ENCODE results near the gene PREB.
"Not testable (repeated sequence)": the region's sequence is repeated elsewhere in the genome, so short reads cannot be mapped to it uniquely, and the experiment has no call there.

Gene PREB

DNA sequence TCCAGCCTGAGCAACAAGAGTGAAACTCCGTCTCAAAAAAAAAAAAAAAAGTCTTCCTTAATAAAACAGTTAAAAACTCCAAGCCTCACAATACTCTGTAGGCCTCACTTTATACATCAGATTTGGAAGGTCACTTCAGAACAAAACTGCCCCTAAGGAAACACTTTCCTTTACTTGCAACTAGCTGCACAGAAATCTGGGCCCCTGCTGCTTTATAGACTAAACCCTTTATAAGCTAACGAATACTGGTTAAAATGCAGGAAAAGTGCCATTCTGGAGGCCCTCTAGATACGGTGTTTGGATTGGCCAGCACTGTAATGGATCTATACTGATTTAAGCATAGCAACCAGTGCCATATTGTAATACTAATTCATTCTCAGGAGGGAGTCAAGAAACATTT is 9.3 kb downstream of the PREB start:
- DNase-seq (ENCODE audit: low read depth), result no peak

DNA sequence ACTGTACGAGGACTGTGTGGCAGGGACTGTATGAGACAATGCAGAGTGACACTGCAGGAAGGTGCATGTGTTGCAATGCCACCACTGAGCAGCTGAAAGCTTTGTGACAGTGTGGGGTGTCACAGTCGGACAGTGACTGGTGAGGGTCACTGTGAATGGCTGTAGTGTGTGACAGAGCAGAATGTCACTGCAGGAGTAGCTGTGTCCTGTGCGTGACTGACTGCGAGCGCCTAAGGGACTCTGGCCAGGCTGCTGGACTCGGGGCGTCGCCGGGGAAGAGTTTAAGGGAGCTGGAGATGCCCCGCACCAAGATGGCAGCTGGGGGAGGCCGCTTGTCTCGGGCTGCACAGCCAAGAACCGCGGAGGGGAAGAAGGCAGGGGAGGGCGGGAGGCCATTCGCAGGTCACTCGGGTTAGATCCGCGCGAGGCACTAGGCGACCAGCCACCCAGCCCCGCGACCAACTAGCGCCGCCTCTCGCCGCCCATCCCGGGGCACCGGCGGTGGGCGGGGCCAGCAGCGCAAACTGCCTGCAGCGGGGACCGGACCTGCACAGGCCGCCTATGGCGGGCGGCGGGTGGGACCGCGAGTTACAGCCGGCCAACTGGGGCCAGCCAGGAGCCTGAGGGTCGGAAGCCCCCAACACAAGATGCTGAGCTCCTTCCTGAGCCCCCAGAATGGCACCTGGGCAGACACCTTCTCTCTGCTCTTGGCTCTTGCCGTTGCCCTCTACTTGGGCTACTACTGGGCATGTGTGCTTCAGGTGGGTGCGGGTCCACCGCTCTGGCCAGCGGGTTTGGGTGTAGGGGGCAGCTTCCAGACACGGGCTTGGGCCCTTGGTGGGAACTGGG is 10.9 kb downstream of the PREB start, which contains the start of gene ABHD1:
Gene ABHD1 (plus strand): TSS at position 514 of the 849 bp plus-strand sequence. CDS start 134 bp downstream, at position 648.
- DNase-seq (ENCODE audit: low read depth), result no peak

DNA sequence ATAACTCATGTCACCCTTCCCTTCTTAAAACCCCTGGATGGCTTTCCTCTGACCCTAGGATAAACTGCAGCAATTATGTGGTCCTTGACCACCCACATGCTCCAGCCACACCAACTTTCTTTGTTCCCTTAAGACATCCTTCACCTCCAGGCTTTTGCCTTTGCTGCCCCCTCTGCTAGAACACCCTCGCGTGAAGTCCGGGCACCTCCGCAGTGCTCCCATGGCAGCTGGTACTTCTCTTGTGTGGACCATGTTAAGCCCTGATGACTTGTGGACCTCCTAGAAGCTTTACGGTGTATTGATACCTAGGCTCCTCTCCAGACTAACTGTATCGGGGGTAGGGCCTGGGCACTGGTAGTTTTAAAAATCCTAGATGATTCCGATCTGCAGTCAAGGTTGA is 11.6 kb downstream of the PREB start:
- DNase-seq (ENCODE audit: low read depth), result no peak

DNA sequence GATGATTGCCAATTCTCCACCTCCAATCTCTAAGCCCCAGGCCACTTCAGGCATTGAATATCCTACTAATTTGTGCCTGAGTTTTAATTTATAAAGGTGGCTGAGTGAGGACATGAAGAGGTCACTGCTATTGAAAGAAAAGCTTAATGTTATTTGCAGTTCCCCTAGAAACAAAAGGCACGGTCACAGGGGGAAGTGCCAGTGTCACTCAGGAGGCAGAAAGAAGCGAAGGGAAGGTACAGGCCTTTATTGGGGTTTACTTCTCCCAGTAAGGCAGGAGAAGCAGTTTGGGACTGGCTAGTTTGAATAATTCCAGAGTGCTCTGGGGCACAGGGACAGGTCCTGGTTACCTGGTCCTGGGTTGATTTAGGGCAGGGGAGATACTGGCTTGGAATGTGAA is 12.5 kb downstream of the PREB start:
- DNase-seq (ENCODE audit: low read depth), result no peak

DNA sequence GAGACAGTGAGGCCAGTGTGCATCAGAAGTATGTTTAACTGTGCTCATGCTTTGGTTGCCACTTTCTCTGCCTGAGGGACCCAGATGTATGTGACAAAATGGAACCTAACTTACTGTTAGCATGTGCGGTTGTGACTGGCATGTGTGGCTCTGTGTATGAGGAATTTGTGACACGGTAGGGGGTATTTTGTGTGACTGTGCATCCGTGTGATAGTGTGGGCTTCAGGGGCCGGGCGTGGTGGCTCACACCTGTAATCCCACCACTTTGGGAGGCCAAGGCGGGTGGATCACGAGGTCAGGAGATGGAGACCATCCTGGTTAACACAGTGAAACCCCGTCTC is 15.1 kb downstream of the PREB start:
- DNase-seq (ENCODE audit: low read depth), result not testable (repeated sequence)

DNA sequence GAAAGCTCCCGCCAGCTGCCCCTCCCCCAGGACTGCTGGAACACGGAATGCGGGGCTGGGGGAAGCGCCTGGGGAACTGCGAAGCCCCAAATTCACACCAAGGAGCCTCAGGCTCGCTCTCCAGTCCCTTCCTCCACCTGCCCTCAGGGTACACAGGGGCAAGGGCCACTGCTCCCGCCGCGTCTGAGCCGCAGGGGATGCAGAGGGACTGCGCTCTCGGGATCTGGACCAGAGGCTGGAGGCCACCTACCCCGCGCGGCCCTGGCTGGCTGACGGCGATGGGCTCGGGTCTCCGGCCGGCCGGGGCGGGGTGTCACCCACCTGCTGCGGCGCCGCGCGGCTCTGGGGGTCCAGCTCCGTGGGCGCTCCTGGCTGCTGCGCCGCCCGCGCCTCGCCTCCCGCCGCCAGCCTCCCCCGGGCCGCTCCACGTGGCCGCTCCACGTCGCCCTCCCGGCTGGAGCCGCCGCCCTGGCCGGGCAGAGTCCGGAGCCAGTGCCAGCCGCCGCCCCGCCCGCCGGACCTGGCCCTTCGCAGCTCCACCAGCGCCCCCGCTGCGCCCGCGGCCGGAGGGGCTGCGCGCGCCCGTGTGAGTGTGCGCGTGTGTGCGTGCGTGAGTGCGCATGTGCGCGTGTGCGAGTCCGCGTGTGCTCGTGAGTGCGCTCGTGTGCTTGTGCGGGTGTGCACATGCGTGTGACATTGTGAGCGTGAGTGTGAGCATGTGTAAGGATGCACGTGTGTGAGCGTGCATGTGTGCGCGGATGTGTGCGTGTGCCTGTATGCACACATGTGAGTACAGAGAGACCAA is 15.7 kb downstream of the PREB start, which contains the start of gene CGREF1:
Gene CGREF1 (minus strand): TSS at position 604 of the 805 bp plus-strand sequence. CDS start 14,762 bp downstream, outside the sequence.
- DNase-seq (ENCODE audit: low read depth), result no peak

DNA sequence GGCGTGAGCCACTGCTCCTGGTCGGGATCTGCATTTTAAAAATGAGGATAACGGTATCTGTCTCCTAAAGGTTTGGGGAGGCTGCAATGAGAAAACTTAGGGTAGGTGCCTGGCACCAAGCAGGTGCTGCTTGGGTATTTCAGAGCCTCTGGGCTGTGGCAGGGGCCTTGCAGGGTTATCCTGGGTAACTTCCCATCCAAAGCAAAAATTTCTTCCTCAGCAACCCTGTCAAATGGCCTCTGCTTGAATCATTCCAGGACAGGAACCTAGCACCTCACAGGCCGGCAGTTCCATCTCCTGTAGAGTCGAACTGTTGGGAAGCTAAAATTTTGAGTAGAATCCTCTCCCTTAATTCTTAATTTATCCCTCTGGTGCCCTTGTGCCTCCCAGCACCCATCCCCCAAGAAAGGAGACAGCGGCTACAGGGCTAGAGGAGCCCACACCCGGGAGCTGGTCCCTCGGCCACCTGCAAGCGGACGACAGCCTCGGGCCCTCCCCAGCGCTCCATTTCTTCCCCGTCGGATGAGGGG is 16.4 kb downstream of the PREB start:
- DNase-seq (ENCODE audit: low read depth), result no peak

DNA sequence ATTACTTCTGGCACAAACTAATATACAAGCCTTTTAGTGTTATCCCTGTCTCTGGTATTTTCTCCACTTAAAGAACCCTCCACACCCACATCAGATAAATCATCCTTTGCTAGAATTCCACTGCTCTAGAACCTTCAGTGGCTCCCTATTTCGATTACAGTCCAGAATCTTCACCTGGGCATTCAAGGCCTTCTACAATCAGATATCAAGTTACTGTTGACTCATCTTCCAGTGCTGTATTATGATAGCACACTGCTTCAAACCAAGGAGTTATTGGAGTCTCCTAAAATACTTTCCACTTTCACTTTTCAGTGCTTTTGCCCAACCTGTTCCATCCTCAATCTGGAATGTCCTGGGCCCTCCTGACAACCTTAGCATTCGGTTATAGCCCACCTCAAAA is 18.9 kb downstream of the PREB start:
- no peak for DNase-seq (ENCODE audit: low read depth)

DNA sequence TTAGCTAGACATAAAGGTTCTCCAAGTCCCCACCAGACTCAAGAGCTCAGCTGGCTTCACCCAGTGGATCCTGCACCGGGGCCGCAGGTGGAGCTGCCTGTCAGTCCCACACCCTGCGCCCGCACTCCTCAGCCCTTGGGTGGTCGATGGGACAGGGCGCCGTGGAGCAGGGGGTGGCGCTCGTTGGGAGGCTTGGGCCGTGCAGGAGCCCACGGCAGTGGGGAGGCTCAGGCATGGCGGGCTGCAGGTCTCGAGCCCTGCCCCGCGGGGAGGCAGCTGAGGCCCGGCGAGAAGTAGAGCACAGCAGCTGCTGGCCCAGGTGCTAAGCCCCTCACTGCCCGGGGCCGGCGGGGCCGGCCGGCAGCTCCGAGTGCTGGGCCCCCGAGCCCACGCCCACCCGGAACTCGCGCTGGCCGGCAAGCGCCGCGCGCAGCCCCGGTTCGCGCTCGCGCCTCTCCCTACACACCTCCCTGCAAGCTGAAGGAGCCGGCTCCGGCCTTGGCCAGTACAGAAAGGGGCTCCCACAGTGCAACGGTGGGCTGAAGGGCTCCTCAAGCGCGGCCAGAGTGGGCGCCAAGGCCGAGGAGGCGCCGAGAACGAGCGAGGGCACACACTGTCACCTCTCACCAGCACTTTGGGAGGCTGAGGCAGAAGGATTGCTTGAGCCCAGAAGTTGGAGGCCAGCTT is 22.9 kb downstream of the PREB start:
- DNase-seq (ENCODE audit: low read depth), result not testable (repeated sequence)

DNA sequence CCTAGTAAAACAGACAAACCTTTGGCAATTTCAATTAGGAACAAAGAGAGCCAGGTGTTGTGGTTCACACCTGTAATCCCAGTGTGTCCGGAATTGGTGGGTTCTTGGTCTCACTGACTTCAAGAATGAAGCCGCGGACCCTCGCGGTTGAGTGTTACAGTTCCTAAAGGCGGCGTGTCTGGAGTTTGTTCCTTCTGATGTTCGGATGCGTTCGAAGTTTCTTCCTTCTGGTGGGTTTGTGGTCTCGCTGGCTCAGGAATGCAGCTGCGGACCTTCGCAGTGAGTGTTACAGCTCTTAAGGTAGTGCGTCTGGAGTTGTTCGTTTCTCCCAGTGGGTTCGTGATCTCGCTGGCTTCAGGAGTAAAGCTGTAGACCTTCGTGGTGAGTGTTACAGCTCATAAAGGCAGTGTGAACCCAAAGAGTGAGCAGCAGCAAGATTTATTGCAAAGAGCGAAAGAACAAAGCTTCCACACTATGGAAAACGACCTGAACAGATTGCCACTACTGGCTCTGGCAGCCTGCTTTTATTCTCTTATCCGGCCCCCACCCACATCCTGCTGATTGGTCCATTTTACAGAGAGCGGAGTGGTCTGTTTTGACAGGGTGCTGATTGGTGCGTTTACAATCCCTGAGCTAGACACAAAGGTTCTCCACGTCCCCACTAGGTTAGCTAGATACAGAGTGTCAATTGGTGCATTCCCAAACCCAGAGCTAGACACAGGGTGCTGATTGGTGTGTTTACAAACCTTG is 23.7 kb downstream of the PREB start:
- DNase-seq (ENCODE audit: low read depth), result not testable (repeated sequence)

DNA sequence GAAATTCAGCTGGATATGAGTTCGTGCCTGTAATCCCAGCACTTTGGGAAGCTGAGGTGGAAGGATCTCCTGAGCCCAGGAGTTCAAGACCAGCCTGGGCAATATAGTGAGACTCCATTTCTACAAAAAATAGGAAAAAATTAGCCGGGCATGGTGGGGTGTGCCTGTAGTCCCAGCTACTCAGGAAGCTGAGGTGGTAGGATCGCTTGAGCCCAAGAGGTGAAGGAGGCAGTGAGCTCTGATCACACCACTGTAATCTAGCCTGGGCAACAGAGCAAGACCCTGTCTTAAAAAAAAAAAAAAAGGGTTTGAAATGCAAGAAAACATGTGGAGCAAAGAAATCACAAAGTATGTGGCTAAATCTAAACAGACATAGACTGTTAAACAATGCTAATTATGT is 25.4 kb downstream of the PREB start:
- DNase-seq (ENCODE audit: low read depth), result no peak

DNA sequence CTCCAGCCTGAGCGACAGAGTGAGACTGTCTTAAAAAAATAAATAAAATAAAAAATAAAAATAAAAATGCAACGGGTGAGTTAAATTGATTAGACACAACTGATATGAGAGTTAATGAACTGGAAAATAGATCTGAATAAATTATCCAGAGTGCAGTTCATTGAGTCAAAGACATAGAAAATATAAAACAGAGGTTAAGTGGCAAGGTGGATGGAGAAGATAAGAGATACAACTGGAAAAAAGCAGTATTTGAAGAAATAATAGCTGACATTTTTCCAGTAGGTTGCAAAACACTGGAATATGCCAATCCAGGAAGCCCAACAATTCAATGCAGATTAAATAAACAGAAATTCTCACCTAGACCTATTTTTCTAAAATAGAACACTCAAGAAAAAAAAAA is 26.2 kb downstream of the PREB start:
- no peak for DNase-seq (ENCODE audit: low read depth)

DNA sequence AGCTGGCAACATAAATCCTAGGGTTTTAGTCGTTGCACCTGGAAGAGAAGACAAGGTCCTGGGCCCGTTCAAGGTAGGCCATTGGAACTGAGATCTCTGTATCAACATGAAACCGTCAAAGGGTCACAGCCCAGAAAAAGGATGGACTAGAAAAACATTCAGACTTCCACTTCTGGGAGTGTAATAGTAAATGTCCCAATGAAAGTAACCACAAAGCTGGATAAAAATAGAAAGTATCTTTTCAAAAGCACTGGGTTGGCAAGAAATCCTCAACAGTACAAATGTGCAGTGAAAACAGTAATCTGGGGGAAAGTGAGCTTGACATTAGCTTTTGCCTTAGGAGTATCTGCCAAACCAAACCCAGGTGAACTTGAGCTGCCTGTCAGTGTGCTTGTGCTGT is 28.5 kb downstream of the PREB start:
- no peak for DNase-seq (ENCODE audit: low read depth)

DNA sequence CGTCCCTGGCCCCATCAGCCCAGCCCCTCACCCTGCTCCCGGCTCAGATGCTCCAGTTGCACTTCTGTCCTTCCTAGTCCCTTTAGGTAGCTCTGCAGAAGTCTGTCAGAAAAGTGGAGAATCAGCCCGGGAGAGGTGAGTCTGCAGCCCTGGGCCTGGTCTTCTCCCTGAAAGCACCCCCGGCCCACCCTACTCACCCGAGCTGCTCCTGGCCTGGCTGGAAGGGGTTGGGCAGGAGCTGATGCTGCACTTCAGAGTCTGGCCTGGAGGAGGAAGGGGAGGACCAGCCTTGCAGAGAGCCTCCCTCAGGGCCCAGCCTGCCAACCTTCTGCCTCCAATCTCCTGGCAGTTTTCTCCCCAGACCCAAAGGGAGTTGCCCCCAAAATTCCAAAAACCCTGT is 32.1 kb downstream of the PREB start:
- DNase-seq (ENCODE audit: low read depth), result no peak

DNA sequence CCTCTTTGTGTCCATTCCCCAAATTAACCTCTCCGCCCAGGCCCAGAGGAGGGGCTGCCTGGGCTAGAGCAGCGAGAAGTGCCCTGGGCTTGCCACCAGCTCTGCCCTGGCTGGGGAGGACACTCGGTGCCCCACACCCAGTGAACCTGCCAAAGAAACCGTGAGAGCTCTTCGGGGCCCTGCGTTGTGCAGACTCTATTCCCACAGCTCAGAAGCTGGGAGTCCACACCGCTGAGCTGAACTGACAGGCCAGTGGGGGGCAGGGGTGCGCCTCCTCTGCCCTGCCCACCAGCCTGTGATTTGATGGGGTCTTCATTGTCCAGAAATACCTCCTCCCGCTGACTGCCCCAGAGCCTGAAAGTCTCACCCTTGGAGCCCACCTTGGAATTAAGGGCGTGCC is 34.4 kb downstream of the PREB start:
- no peak for DNase-seq (ENCODE audit: low read depth)

DNA sequence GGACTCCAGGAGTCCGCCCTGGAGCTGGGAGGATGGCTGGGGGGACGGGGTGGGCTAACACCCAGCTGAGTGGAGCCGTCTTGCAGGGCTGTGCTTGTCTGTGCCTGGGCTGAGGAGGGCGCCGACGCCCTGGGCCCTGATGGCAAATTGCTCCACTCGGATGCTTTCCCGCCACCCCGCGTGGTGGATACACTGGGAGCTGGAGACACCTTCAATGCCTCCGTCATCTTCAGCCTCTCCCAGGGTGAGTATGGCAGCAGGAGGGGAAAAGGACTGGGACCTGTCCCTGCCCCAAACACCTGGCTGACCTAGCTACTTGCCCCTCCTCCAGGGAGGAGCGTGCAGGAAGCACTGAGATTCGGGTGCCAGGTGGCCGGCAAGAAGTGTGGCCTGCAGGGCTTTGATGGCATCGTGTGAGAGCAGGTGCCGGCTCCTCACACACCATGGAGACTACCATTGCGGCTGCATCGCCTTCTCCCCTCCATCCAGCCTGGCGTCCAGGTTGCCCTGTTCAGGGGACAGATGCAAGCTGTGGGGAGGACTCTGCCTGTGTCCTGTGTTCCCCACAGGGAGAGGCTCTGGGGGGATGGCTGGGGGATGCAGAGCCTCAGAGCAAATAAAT is 35.0 kb downstream of the PREB start:
- no peak for DNase-seq (ENCODE audit: low read depth)

DNA sequence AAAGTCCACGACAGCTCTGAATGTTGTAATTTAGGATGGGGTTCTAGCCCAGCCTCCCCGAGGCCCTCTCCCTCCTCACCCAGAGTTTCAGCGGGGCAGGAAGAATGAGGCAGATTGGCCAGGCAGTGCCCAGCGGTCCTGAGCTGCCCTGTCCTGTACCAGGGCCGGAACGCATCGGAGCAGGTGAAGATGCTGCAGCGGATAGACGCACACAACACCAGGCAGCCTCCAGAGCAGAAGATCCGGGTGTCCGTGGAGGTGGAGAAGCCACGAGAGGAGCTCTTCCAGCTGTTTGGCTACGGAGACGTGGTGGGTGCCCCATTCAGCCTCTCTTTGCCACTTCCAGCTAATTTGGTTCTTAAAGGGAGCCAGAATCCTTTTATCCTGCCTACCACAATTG is 37.1 kb downstream of the PREB start:
- no peak for DNase-seq (ENCODE audit: low read depth)

DNA sequence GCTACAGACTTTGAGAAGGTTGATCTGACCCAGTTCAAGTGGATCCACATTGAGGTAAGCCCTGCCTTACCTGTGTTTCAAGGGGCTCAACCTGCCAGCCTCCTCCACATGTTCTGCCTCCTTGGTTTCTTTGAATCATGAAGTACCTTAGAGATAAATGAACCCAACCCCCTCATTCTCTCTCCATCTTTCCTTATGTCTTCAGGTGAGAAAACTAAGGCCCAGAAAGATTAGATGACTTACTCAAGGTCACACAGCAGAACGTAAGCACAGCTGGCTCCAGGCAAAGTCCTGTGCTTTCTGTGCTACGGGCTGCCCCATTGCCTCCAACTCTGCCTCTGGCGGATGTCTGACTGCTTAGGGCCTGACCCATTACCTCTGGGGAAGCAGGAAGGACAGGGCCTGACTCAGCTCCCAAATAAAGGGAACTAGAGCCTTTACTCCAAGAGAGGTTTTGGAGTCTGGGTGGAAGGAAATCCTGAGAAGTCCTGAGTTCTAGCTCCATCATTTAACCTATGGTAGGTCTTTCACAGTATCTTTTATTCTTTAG is 37.6 kb downstream of the PREB start:
- no peak for DNase-seq (ENCODE audit: low read depth)

DNA sequence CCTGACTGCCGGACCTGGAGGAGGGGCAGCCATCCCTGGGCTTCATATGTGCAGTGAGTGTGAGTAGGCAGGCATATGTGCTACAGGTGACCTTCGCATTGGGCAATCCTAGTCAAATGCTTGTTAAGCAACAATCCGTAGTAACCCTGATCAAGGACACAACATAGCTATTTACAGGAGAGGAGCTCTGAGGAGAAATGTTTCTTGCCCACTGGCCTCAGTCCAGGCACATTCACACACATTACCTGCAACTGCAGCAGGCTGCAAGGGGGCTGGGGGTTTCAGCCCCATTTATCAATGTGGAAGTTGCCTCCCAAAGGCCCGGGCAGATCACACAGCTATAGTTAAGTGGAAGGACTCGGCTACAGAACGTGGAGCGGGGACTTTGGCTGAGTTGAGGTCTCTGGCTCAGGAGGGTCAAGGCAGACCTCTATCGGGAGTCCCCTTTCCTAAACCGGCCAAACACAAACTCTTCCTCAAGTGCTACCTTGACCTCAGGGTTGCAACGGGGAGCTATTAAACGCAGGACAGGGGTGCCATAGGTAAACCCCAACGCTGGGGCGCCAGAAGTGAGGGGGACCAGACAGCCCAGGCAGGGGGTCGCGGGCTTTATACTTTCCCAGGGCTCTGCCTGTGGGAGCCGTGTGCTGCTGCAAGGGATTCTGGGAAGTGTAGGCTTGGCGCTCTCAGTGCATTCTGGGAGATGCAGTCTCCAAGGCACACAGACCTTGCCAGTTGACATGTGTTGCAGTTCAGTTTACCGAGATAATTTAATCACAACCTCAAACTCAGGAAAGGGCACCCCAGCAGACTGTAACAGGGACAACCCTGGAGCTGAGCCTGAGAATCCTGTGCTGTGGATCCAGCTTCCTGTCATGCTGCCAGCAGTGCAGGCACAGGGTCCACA is 38.4 kb downstream of the PREB start:
- peak; percentile 73 for DNase-seq (ENCODE audit: low read depth)

DNA sequence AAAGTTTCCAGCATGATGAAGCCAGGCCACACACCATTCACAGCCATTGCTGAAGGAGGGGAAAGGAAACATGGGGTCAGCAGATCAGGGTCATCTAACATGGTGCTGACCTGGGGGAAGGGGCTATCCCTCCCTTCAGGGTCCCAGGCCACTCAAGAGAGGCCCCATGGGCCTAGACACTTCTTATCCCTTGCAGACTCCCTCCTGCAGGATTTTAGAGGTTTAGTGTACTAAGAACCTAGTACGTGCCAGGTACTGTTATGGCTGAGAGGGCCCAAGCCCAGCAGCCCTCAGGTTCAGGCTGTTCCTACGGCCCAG is 39.0 kb downstream of the PREB start:
- DNase-seq (ENCODE audit: low read depth), result no peak
